ENCODE data around the gene CNTROB.

The CNTROB gene

GRCh38 chr17:7931709-7932482 lies at the start of gene CNTROB, which contains the start of gene TRAPPC1:
TSS of gene CNTROB (plus strand) at chr17:7932206. CDS start at chr17:7933080, 874 bp downstream.
TSS of gene TRAPPC1 (minus strand) at chr17:7931946. CDS start at chr17:7931829, 117 bp downstream.
- DNase-seq, result peak; percentile 99

DNA sequence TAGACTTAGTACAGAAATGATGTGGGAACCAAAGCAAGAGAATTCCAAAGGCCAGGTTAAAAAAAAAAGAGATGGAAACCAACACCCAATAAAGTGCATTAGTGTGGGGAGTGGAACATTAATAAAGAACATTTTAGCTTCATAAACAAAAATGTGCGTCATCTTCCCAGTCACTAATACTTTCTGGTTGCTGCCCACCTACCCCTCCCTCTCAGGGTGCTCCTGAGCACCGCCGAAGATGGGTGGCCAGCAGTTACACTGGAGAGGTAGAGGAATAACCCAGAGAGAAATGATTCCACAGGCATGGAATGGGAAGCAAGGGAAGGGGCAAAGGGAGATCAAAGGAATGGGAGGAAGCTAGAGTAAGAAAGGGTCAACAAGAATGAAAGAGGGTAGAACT lies 49.4 kb upstream of the CNTROB start:
- no peak for DNase-seq

- DNase-seq, result peak; percentile 38
Observed at GRCh38 chr17:7883781-7884386, 48.1 kb upstream of the CNTROB start.

GRCh38 chr17:7884581-7885366 lies 47.2 kb upstream of the CNTROB start:
- DNase-seq, result peak; percentile 68

DNA sequence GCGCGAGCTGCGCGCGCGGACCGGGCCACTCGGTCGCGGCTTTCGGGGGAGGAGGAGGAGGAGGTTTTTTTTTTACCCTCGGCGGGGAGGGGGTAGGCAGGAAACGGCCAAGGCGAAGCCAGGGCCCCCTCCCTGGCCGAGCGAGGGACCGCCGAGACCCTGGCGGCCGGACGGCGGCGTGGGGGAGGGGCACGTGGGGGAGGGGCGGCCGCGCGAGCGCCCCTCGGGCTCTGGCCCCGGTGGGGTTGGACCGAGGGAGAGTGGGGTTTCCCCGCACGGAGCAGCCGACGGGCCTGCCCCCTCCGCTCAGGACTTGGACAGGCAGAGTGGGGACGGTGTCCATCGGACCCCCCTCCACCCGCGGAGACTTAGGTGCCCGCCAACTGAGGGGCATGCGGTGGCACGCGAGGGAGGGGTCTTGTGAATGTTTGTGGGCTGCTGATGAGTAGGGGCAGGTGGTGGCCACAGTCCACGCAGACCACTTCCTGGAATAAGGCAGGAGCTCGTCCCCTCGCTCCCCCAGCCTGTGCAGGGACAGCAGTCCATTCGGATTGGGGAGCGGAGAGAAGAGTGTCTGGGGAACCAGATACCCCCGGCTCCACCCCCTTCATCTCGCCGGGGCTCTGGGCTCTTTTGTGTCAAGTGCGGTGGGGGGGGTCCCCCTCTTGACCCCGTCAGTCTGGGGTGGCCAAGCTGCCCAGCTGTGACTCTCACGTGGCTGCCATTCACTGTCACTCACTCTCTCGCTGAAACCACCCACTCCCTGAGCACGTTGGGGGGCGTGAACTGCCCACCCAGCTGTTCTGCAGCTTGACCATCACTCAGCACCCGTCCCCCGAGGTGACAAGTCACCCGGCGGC lies 46.4 kb upstream of the CNTROB start:
- DNase-seq, result peak; percentile 59

GRCh38 chr17:7886227-7887037 lies 45.6 kb upstream of the CNTROB start:
- peak; percentile 79 for DNase-seq

DNA sequence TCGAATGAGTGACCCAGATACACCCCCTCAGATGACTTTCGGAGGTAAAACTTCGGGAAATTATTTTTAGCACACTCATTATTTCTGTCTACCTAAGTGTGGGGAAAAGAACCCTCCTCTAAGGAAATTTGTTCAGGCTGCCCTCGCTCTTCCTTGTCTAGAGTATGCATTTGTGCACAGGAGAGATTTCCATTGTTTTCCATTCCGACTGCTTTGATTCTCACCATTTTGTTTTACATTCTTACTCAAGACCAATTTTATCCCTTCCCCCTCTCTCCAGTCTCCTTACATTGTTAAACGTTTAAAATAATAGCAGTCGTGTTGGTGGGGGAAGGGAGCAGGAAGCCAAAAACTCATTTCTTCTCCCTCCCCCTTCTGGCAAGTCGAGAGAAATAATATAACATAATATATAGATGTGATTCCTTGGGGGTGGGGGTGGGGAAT lies 44.9 kb upstream of the CNTROB start:
- DNase-seq, result no peak

DNA sequence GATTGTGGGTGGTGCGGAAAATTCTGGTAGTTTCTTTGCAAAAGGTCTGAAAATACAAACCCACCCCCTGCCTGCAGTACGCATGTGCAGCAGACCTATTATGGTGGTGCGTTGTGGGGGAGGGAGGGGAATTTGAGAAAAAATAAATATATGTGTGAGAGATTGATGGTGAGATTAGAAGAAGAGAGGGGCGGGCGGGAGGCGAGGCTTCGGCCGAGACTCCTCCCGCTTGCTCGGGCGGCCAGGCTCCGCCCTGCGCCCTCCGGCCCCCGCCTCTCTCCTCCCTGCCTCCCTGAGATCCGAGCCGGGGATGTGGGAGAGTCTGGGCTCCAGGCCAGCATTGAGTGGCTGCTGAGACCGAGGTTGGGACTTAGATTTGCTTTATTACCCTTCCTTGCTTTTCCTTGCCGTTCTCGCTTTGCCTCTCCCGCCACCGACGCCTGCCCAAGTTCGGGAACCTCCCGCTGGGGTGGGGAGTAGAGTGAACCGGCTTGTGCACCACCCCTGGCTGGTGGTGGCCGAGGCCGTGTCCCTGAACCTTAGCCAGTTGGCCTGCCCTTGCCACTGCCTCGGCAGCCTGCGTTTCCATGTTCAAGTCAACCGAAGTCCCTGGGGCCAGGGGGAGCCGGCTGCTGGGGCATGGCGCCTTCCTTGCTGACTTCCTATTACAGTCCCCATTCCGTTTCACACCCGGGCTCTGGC lies 44.4 kb upstream of the CNTROB start:
- DNase-seq, result peak; percentile 95

GRCh38 chr17:7888184-7888920 lies 43.7 kb upstream of the CNTROB start, which contains the start of gene CHD3:
TSS of gene CHD3 (plus strand) at chr17:7888789. CDS start at chr17:7889001, 212 bp downstream.
- peak; percentile 57 for DNase-seq

DNA sequence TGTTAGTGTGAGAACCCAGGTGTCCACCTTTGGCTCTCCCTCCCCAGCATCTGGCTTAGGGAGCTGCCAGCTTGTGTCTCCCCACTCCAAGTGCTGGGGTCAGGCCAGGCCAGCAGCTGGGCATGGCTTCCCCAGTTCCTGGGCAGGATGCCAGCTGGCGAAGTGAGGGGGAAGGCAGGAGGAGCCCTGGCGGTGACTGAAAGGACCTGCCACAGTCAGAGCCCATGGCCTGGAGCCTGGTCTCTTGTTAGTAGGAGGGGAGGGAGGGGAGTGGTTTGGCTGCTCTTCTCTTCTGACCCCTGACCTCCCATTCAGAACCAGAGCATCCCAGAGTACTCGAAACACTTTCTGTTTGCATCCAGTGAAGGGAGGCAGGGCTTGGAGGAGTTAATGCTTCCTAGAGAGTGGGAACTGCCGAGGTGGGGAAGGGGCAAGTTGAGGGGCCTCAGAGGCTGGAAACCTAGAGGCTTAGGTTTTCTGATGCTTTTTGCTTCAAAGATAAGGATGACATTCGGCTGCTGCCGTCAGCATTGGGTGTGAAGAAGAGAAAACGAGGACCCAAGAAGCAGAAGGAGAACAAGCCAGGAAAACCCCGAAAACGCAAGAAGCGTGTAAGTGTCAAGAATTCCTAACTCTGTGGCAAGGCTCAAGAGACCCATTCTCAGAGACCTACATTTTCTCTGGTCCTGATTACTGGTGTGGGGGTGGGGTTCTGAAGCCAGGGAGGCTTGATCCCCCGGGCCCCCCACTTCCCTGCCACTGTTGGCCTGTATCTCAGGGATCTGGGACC lies 42.6 kb upstream of the CNTROB start:
- peak; percentile 54 for DNase-seq

- no peak for DNase-seq
Observed at GRCh38 chr17:7893187-7893880, 38.7 kb upstream of the CNTROB start.

DNA sequence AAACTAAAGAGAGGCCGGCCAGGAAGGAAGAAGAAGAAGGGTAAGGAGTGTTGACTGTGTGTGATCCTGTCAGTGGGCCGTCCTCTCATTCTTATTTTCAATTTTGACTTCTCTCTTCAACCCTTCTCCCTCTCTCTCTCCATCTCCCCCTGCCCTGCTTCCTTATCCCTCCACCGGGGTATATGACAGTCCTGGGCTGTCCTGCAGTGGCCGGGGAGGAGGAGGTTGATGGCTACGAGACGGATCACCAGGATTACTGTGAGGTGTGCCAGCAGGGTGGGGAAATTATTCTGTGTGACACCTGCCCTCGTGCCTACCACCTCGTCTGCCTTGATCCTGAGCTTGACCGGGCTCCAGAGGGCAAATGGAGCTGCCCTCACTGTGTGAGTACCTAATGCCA lies 37.8 kb upstream of the CNTROB start:
- DNase-seq, result no peak

- no peak for DNase-seq
Observed at GRCh38 chr17:7894866-7895265, 37.1 kb upstream of the CNTROB start.

DNA sequence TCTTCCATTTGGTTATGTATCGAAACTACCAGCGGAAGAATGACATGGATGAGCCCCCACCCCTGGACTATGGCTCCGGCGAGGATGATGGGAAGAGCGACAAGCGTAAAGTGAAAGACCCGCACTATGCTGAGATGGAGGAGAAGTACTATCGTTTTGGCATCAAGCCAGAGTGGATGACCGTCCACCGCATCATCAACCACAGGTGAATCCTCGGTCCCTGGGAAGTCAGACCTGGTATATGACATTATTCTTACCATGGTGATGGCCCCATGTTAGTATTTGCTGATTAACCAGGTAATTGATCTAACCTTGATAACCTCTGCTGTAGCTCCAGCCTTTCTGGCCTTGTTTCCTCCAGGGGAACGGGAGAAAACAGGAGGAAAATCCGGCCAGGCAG lies 34.9 kb upstream of the CNTROB start:
- DNase-seq, result no peak

DNA sequence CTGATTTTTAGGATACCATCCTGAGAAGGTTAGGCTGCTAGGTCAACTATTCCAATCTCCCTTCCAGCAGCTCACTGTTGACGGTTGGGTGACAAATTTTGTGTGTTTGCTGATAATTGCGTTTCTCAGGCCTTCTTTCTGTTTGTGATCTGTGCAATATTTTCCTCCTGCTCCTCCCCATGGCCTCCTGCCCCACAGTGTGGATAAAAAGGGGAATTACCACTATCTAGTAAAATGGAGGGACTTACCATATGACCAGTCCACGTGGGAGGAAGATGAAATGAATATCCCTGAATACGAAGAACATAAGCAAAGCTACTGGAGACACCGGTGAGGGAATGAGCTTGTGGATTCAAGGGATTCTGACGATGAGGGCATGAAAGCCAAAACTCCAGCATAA lies 34.2 kb upstream of the CNTROB start:
- DNase-seq, result no peak

- no peak for DNase-seq
Observed at GRCh38 chr17:7903154-7904103, 28.6 kb upstream of the CNTROB start.

GRCh38 chr17:7909089-7909488 lies 22.9 kb upstream of the CNTROB start:
- no peak for DNase-seq

All from CD4-positive, alpha-beta T cell treated with Interleukin-17A for 4 hours (primary cell).